NCI-H510A treated with DMSO at 0.1 percent for 48 hours (cell line): ENCODE measurements around the gene B3GNT2.
A peak's percentile ranks its signal among the peaks of the same experiment; 100 is the strongest.

Experiments used
- DNase-seq: peaks from one replicate; lab custom pipeline; 2025; lab: John Stamatoyannopoulos, UW

B3GNT2 gene

DNA sequence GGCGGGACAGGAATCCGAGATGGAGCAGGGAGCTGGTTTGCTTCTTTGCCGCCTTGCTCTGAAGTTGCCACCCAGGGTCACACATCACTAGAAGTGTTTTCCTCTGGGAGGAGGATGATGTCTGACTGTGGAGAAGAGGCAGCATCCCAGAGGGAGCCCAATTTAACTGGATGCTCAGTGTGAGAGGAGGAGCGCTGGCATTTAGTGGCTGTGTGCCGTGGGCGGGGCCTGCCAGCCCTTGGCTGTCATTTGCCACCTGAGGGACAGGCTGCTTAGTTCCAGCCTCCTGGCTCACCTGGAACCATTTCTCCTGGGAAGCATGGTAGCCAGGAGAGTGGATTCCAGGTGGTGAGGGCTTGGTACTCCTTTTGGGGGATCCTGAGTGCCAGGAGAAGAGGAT is 9.6 kb downstream of the B3GNT2 start:
- no peak for DNase-seq

DNA sequence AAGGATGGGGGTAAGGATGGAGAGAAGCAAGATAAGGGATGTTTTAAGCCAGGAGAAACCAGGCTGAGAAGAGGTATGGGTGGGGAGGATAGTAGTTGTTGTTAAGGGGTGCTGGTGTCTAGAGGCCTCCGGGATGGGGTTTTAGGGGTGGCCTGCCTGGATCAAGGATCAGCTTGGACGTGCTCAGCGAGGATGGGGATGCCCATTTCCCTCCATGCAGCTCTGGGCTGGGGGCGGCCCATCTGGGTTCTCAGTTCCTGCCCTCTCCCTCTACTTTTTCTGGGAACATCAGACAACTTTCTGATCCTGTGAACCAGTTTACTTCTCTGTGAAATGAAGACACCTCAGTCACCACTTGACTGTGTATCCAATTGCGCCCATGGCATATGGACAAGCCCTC is 10.1 kb downstream of the B3GNT2 start:
- DNase-seq = no peak

DNA sequence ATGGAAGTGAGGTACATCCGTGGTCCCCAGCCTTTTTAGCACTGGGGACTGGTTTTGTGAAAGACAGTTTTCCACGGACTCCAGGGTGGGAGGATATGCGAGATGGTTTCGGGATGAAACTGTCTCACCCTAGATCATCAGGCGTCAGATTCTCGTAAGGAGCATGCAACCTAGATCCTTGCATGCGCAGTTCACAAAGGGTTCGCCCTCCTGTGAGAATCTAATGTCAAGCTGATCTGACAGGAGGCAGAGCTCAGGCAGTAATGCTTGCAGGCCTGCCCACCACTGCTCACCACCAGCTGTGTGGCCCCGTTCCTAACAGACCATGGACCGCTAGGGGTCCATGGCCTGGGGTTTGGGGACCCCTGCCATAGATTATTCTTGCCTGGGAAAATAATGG is 11.6 kb downstream of the B3GNT2 start:
- no peak for DNase-seq

DNA sequence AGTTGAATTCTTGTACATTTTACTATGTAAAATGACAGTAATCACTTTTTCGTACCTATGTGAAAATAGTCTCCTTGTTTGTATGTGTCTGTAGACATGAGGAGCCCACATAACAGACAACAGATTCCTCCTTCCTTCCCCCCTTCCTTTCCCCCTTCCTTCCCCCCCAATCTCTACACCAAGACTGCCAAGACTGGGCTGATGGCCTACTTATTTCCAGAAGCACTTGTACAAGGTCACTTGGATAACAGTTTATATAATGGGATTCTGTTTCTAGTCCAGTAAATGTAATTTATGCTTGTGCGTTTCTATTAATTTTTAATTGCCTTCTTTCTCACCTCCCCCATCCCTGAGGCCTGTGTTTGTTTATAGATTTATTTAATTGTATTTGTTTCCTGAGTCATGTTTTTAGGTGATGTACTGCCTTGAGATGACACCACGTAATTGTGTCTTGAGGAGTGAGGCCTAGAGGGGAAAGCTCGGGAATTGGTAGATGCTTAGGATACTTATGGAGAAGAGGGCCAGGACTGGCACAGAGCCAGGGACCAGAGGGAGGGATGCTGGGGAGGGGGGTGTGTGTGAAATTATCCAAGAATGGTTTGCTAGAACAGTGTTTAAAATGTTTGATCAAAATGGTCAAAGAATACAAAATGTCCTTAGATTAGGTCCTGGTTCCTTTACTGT is 12.3 kb downstream of the B3GNT2 start:
- DNase-seq = no peak

DNA sequence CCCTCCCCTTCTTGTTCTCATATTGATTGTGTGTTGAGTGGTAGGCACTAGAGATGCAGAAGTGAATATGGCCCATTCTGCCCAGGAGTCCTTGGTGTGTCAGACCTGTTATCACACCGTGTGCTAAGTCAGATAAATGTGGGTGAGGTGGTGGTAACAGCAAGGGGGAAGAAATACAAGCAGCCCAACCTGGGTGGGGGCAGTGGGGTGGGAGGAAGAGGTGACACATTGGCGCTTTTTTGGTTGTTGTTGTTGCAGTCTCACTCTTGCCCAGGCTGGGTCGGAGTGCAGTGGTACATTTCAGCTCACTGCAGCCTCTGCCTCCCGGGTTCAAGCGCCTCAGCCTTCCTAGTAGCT is 12.8 kb downstream of the B3GNT2 start:
- DNase-seq = no peak

DNA sequence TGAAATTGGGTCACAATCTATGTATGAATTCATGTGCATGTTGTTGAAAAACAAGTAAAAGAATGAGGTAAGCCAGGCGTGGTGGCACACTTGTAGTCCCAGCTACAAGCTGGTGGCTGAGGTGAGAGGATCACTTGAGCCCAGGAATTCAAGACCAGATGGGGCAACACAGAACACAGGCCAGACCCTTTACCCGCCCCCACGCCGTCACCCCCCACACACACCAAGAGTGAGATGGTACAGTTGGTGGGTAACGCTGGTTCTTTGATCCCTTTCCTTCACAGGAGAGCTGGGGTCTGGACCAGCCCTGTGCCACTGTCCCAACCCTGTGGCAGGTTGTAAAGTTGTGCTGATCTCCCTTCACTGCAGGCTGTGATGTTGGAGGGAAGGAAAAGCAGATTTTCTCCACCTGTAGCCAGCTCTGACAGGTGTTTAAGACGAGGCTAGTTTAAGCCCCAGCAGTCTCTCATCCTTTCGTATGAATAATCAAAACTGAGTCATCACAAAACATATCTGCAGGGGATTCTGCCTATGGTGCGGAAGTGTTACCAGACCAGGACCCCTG is 13.6 kb downstream of the B3GNT2 start:
- no peak for DNase-seq

DNA sequence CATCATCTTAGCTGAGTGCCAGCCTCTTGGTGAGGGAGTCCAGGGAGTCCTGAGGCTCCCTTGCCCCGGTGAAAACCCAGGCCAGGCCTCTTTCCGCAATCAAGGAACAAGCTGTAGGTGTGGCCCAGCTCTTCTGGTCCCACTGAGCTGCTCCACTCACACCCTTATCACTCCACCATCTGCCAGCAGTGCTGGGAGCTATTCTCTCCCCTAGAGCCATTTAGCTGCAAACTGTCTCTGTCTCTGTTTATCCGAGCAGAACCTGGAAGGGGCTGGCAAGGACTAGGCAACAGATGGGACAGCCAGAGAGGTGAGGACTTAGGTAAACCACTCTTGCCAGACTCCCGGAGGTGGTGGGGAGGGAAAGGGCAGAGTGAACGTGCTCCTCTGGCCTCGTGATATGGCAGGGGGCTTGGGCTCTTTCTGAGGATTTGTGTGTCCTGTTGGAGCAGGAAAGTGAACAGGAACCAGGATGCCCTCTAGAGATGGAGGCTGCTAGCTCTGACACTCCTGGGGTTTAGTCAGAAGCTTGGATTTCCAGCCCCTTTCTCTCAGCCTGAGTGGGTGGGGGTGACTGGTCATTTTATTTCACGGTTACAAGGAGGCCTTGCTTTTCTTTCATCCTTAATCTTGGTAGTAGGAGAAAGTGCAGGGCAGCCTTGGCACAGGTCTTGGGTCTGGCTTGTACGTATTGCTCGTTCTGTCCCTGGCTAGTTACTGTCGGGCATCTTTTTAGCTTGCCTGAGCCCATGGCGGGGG is 19.6 kb downstream of the B3GNT2 start:
- DNase-seq = no peak

DNA sequence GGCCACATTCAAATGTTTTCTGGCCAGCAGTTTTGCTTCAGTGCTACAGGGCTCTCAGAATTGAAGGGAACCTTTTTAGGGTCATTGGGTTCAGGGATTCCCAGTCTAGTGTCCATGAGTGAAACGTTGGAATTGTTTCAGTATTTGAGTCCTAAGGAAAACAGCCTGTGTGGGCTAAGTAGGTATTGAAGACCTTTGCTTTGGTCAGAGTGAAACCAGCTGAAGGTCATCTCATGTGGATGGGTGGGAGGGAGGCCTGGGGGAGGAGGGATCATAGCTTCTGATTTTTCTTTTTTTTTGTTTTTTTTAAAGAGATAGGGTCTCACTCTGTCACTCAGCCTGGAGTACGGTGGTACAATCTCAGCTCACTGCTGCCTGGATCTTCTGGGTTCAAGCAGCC is 20.2 kb downstream of the B3GNT2 start:
- DNase-seq = no peak

DNA sequence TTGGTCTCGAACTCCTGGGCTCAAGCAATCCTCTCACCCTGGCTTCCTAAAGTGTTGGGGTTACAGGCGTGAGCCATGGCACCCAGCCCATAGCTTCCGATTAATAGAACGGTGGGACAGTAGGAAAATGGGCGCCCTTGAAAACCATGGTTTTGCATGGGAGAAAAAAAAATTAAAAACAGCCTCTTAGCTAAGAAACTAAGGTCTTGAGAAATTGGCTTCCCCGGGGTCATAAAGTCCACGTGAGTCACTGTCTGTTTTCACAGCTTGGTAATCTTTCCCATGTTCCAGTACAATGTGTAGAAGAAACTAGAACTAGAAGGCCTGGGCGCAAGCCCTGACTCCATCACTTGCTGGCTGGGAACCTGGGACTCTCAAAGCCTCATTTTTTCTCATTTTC is 20.7 kb downstream of the B3GNT2 start:
- DNase-seq = no peak

DNA sequence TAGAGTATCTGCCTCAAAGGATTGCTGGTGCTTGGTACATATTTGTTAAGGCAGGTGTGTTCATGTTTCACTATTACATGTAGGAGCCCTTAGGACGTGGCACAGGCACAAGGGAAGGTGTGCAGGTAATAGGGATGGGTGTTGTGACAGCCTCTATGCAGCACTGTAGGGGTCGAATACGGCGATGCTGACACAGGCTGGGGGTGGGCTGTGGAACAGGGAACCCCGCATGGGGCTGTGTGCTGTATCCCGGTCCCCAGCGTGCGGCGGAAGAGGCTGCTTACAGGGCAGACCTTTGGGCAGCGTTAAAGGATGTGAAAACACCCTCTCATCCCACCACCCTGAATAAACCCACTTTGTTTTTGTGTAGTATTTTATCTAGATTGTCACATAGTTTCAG is 21.5 kb downstream of the B3GNT2 start:
- no peak for DNase-seq

DNA sequence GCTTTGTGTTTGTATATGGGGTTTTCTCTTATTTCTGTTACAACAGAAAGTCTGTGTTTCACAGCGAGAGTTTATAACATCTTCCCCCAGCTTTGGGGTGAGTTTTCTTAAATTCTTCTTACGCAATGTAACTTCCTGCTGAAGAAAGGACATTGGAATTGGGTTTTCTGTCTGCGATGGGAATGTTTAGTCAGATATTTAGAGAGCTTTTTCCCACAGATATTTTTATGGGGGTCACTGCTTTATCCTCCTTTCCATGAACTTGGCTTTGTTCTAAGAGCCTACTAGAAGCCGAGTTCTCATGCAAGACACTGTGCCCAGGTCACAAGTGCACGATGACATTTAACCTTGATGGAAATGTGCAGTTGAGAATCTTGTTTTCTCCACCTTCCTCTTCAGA is 22.1 kb downstream of the B3GNT2 start:
- DNase-seq = no peak

DNA sequence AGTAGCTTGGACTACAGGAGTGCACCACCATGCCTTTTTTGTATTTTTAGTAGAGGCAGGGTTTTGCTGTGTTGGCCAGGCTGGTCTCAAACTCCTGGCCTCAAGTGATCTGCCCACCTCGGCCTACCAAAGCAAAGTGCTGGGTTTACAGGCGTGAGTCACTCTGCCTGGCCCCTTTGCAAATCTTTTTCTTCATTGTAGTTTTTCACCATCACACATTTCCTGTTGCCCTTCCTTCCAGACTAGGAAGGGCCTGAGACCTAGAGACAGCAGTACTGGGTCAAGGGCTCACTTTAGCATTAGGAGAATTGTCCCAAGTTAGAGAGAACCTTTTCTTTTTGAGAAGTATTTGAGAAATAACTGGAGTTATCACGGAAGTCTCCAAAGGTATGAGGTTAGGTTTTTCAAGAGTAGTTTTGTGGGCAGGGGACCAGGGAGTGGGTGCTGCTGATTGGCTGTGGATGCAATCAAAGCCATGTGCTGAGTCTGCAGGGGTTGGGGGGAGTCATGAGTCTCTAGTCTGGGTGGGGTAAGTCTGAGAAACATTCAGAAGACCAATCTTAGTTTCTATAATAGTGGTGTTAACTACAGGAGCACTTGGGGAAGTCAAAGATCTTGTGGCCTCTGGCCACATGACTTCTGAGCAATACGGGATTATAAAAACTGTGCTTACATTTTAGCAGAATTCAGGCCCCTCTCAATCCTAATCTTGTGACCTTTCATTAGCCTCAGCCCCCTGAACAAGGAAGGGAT is 23.7 kb downstream of the B3GNT2 start:
- no peak for DNase-seq

DNA sequence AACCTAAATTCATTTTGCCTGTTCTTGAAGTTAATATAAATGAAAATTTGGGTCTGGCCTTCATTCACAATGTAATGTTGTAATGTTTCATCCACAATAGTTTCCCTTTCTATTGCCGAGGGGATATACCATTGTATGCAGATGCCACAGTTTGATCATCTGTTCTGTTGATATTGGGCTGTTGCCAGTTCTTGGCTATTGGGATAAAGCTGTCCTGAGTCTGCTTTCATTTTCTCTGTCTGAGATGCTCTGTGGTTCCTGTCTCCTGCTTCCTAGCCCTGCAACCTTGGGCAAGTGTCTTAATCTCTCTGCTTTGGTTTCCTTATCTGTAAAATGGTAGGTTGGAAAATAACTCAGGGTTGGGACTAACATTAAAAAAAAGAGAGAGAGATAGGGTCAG is 25.2 kb downstream of the B3GNT2 start:
- peak; percentile 28 for DNase-seq

DNA sequence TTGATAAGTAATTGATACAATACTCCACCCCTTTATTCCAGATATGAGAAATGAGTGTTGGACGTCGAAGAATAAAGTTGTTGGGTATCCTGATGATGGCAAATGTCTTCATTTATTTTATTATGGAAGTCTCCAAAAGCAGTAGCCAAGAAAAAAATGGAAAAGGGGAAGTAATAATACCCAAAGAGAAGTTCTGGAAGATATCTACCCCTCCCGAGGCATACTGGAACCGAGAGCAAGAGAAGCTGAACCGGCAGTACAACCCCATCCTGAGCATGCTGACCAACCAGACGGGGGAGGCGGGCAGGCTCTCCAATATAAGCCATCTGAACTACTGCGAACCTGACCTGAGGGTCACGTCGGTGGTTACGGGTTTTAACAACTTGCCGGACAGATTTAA is 26.3 kb downstream of the B3GNT2 start:
- no peak for DNase-seq

DNA sequence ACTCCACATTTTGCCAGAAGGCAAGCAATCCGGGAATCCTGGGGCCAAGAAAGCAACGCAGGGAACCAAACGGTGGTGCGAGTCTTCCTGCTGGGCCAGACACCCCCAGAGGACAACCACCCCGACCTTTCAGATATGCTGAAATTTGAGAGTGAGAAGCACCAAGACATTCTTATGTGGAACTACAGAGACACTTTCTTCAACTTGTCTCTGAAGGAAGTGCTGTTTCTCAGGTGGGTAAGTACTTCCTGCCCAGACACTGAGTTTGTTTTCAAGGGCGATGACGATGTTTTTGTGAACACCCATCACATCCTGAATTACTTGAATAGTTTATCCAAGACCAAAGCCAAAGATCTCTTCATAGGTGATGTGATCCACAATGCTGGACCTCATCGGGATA is 26.8 kb downstream of the B3GNT2 start:
- no peak for DNase-seq

DNA sequence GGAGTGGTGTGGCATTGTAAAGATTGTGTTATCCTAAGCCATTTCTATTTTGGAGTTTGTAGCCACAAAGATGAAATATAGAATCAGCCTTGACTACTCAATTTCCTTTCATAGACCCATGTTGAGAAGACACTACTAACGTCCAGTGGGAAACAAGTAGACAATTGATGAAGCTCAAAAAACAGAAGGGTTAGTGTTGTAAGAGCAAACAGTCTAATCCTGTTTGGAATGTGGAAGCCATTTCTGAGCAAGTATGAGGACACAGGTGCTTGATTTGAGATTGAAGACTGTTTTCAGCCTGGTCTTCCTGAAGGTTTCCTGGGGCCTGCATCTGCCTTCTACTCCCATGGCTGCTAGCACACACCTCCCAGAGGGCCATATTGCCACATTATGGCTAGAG is 29.1 kb downstream of the B3GNT2 start:
- no peak for DNase-seq

DNA sequence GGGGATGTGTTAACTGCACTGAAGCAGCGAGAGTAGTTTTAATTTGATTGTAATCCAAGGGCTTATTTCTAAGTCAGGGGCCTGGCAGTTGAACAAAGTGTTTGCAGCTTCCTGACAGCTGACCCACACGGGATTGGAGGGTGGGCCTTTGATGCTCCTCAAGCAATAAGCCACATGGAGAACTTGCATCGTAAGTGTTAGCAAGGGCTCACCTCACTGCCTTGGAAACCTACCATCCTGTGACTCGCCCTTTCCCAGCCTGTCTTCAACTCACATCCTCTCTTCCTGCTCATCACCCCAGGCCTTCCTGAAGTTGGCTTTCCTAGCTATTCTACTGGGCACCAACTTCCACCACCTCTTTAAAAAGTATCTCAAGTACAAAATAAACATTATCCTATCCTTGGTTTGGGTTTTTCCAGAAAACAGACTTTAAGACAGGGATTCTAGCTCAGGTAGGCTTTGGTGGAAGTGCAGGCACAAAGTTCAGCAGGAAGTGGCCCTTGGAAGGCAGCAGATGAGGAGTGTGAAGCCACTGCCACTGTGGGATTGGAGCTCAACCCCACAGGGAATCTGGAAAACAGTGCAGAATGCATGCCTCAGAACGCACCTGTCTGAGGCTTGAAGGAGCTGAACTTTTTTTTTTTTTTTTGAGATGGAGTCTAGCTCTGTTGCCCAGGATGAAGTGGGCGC is 31.6 kb downstream of the B3GNT2 start:
- DNase-seq = no peak

DNA sequence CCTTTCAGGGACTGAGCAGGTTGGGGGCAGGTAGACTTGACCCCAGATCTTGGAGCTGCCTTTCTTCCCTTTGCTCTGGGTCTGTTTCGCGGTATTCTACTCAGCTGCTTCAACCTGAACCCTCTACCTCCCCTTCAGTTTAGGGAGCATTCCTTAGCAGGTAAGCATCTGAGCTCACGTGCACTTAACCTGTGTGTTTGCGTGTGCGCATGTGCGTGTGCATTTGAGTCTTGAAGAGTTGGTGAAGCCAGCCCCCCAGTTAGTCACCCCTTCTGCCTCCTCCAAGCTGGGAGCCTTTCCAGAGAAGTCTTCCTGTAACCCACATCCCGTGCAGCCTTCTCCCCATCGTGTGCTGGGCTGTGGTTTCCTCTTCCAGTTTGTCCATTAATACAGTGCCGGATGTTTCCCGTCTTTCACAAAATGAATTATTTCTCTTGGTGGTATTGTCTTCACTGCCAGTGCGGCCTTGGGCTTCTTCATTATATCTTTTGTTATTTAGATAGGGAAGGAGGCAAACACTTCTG is 33.2 kb downstream of the B3GNT2 start:
- DNase-seq = no peak

DNA sequence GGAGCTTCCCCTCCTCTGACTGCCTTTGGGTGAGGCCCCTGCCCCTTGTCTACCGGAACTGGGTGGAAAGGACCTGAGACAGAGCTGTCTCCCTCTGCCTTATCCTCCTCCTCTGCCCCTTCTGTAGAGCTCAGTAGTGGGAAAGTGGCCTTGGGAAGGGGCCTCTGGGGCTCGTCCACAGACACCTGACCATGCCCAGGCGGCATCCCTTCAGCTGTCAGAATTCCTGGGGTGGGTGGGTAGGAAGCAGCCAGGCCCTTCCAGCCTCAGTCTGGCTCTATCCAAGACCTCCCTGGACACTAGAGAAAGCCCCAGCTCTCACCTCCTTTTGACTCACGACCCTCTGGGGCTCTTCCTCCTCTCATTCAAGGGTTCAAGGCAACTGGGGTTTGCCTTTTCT is 35.6 kb downstream of the B3GNT2 start:
- no peak for DNase-seq

DNA sequence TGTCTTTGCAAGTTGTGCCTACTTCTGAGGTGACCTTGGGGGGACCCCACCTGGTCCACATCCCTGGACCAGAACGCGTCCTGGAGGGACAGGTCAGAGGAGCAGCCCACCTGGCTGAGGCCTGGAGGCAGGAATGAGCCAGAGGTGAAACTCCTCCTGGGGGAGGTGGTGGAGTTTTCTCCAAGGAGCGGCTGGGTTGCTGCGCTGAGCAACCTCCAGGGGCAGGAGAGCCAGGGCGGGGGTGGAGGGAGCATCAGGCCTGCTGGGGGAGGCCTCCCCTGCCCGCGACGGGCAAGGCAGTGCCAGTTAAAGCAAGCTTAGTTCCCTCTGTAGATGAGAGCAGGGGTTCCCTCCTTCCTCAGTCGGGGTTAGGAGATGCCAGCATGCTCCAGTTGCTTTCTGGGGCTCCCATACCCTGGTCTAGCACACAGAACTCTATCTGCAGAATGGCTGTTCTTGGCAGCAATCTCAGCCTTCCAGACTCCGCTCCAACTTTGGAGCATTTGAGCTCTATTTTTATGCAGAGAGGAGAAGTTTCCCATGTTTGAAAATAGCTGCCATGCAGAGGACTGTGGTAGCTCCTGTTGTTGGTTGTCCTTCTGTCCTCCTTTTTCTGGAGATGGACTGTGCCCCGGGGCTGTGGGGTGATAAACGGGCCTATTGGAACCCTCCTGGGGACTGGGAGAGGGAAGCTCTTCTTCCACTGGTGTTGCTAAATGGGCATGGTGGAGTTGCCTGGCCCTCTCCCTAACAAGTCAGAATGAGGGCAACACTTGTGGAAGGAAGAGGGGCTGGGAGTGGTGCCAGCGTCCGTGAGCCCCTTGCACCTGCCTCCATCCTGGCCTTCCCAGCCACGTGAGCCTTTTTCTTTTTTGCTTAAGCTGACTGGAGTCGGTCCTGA is 39.1 kb downstream of the B3GNT2 start:
- no peak for DNase-seq

DNA sequence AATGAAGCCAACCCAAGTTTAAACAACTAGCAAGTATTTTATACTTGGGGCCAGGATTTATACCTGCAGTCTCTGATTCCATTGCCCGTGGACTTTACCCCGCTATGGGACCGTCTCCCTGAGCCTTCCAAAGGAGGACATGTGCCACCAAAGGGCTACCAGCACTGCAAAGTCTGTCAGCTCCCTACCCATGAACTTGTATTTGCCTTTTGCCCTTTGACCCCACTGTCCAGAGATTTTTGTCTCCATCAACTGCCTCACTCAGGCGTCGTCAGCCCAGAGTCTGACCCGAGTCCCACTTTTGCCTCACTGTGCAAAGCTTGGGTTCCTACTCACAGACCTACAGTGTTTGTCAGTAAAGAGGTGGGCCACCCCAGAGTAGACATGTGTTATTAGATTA is 40.6 kb downstream of the B3GNT2 start:
- no peak for DNase-seq
